Naive thymus-derived CD8-positive, alpha-beta T cell (primary cell): ENCODE measurements around the gene ANKRD34A. TPM values are rescaled to one million over a fixed set of nuclear protein-coding genes. Genes with fewer than 3 reads are reported as not detected.

Experiments used
- ATAC-seq, 2 donors: fragments of 150-1000 bp; cut with Tn5 transposase in 1 of 2; sonication (Bioruptor Pico), chemical (Tn5 transposase) in 1 of 2; 1 replicate in 1 of 2; 2 replicates in 1 of 2; pipeline ENCODE4 v1.10.0; 2021; ENCODE audit warnings: mild to moderate bottlenecking in 2 of 2, moderate library complexity in 2 of 2
- POLR2A ChIA-PET: fragments of 350-600 bp; sonication (Branson Sonifier 250); formaldehyde crosslinking; loops from one replicate; lab custom pipeline; 2021; ENCODE audit warnings: antibody characterized with exemption; lab: Charles Lee
- DNase-seq, 10 donors: peaks; one replicate each; pipeline versions ENCODE4 v3.0.0 to v3.0.0-alpha.2; 2020 to 2022
- H3K27ac Mint-ChIP-seq, 10 donors: one replicate each; pipeline ENCODE4 v1.8.0; 2020 to 2022; ENCODE audit warnings: mild to moderate bottlenecking in 10 of 10, mixed read lengths in 10 of 10, moderate library complexity in 4 of 10, inconsistent platforms in 1 of 10
- H3K27me3 Mint-ChIP-seq, 5 donors: one replicate each; pipeline ENCODE4 v1.8.0; 2021 to 2022; ENCODE audit warnings: mixed read lengths in 5 of 5
- H3K36me3 Mint-ChIP-seq, 3 donors: one replicate each; pipeline ENCODE4 v1.8.0; 2020 to 2022; ENCODE audit warnings: mixed read lengths in 3 of 3, mild to moderate bottlenecking in 2 of 3, inconsistent platforms in 1 of 3
- H3K4me1 Mint-ChIP-seq, 4 donors: one replicate each; pipeline ENCODE4 v1.8.0; 2021 to 2022; ENCODE audit warnings: mixed read lengths in 4 of 4
- H3K4me3 Mint-ChIP-seq, 10 donors: one replicate each; pipeline ENCODE4 v1.8.0; 2020 to 2022; ENCODE audit warnings: mild to moderate bottlenecking in 10 of 10, mixed read lengths in 10 of 10, moderate library complexity in 6 of 10, inconsistent platforms in 1 of 10
- H3K9me3 Mint-ChIP-seq, 9 donors: one replicate each; pipeline ENCODE4 v1.8.0; 2020 to 2022; ENCODE audit warnings: mixed read lengths in 9 of 9, mild to moderate bottlenecking in 3 of 9, inconsistent platforms in 1 of 9, moderate library complexity in 1 of 9
- polyA plus RNA-seq, 3 donors: library from polyadenylated mRNA; unstranded; fragments of 300-500 nt; fragmentation: Illumina TruSeq; gene quantifications; one replicate each; pipeline ENCODE4 v1.2.3, GENCODE V29; 2021
- total RNA-seq, 8 experiments: library from RNA in 2 of 8; stranded (reverse) in 2 of 8; gene quantifications; one replicate each; pipeline ENCODE4 v1.2.3 and lab custom pipeline; 2021 to 2026

The ANKRD34A gene
- total and polyA plus RNA-seq, 5 experiments from 2014 or later: 0.12 to 1.6 (median 0.38) TPM

DNA sequence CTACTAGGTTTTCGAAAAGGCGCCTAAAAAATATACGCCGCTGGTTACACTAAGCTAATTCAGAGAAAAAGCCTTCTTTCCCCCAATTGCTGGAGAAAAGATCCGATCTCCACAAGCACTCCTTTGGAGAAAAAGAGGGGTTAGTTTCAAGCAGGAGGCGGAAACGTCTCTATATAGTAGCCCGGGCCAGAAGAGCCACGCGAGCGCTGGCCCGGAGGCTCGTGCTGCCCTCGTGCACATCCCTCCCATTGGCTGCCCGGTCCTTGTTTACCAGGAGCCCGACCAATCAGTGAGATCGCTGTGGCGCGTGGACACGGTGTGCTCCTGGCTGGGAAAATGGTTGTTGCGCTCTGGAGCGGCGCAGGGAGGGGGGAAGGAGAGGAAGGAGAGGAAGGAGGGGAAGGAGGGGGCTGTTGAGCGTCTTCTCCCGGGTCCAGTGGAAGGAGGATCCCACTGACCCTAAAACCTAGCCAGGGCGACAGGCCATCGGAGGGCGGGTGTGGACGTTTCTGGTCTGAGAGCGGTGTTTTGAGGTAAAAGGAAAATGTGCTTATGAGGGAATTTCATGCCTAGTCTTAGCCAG is 32.1 kb upstream of the ANKRD34A start, which contains the start of gene TXNIP:
TSS of gene TXNIP (minus strand) at position 147 of the 583 bp plus-strand sequence. CDS start 313 bp downstream, outside the sequence.
- peak within 1 kb of the TSS; percentile 95 to 100 (median 99) for H3K27ac Mint-ChIP-seq
- H3K9me3 Mint-ChIP-seq: peaks cover 0 to 8% (median 0%) of the 10 kb centered on the region in 9 donors
- H3K36me3 Mint-ChIP-seq: peaks cover 45 to 50% (median 48%) of the 10 kb centered on the region in 3 donors

DNA sequence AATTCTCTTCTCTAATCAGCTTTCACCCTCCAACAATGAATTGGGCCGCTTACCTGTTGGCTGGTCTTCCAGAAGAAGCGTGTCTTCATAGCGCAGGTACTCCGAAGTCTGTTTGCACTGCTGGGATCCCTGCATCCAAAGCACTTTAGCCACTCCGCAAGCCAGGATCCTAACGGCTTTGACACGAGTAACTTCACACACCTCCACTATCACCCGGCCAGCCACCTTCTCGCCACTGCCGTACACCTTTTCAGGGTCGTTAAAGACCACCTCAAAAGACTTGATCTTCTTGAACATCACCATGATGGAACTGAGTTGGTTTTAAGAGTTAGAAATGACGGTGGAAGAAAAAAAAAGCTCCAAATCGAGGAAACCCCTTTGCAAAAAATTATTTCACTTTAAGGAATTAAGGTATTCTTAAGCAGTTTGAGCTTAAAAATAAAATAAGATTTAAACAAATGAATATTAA is 31.6 kb upstream of the ANKRD34A start:
- DNase-seq: no peak
- peaks cover 33 to 73% (median 52%) of the 10 kb centered on the region in 4 donors for H3K4me1 Mint-ChIP-seq
- peaks cover 0 to 8% (median 0%) of the 10 kb centered on the region in 9 donors for H3K9me3 Mint-ChIP-seq
- peak overlapping the region; percentile 91 to 100 (median 99) for H3K4me3 Mint-ChIP-seq
- ATAC-seq: no peak
- H3K27ac Mint-ChIP-seq: peak overlapping the region; percentile 95 to 100 (median 99)
- peaks cover 45 to 54% (median 48%) of the 10 kb centered on the region in 3 donors for H3K36me3 Mint-ChIP-seq
- H3K27me3 Mint-ChIP-seq: no peaks in the 10 kb centered on the region
- POLR2A ChIA-PET: interaction anchor here (1.0 to 30.6 kb wide), 11 partner anchors 5 to 151 kb away, joined by 3 to 1573 read pairs (median 39); partner anchors contain the start of genes ANKRD34A, LIX1L, NUDT17 and PEX11B

More for the DNA sequence above, 32.1 kb upstream of the ANKRD34A start, which contains the start of gene TXNIP:
- H3K4me1 Mint-ChIP-seq: peaks cover 31 to 72% (median 51%) of the 10 kb centered on the region in 4 donors
- DNase-seq (peak; percentile 88 to 98 (median 91)), ATAC-seq (peak; percentile 67 to 85)
- H3K4me3 Mint-ChIP-seq: peak within 1 kb of the TSS; percentile 91 to 100 (median 99)
- POLR2A ChIA-PET: interaction anchor here (1.0 to 30.6 kb wide), 12 partner anchors 4 to 173 kb away, joined by 3 to 1573 read pairs (median 32); partner anchors contain the start of genes ANKRD34A, LIX1L, NUDT17 and PEX11B
- no peaks in the 10 kb centered on the region for H3K27me3 Mint-ChIP-seq

DNA sequence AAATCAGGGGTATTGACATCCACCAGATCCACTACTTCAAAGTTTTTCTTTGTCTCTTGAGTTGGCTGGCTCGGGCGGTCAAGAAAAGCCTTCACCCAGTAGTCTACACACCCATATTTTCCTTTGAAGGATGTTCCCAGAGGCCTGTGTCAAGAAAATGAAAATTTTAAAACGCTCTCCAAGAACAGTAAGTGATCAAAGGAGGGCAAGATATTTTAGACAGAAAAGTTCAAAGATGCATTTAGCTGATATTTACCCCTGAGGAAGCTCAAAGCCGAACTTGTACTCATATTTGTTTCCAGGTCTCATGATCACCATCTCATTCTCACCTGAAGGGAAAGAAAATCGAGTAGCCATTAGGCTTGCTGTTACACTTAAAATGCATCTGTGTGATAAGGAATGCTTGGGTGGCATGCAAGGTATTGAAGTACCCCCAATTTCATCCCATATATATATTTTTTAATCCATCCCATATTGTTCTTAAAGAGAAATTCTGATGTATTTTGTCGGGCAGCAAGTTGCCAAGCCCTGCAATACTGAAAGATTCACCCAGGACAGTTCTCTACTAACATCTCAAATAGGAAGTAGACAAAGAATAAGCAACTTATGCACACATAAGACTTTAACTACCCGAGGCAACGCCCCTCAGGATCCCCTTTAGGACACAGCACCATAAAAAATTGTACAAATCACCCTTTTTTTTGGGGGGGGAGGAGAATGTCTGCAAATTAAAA is 30.9 kb upstream of the ANKRD34A start:
- POLR2A ChIA-PET: interaction anchor here (1.8 to 30.6 kb wide), 8 partner anchors 5 to 137 kb away, joined by 8 to 1573 read pairs (median 66); partner anchors contain the start of genes ANKRD34A, LIX1L, PEX11B and PIAS3
- DNase-seq (no peak), ATAC-seq (no peak)
- peaks cover 0 to 8% (median 0%) of the 10 kb centered on the region in 9 donors for H3K9me3 Mint-ChIP-seq
- H3K4me3 Mint-ChIP-seq: peak overlapping the region; percentile 91 to 100 (median 99)
- peaks cover 36 to 76% (median 58%) of the 10 kb centered on the region in 4 donors for H3K4me1 Mint-ChIP-seq
- H3K27me3 Mint-ChIP-seq: no peaks in the 10 kb centered on the region
- peak overlapping the region; percentile 95 to 100 (median 99) for H3K27ac Mint-ChIP-seq
- H3K36me3 Mint-ChIP-seq: peaks cover 45 to 54% (median 50%) of the 10 kb centered on the region in 3 donors

DNA sequence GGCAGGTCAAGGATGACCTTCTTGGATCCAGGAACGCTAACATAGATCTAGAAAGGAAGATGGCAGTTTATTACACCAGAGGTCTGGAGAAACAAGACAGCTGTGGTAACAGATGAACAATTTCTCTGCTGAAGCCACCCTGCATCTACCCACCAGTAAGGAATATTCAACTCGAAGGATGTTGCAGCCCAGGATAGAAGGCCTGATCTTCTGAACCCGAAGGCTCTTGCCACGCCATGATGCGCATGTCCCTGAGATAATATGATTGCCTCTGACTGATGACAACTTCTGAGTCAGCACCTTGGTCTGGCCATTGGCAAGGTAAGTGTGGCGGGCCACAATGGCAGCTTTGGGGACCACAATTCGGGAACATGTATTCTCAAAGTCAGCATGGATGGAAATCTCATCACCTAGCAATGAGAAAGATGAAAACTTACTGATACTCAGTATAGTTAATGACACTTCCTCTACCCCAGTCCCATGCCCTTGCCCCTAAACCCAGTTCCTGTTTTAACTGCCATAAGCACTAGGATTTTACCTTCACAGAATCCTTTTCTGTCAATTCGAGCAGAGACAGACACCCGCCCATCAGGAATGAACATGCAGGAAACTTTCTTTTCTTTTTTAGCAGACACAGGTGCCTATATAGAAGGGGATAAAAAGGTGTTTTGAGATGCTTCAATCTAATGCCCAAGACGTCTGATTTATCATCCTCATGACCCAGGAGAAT is 30.2 kb upstream of the ANKRD34A start:
- no peaks in the 10 kb centered on the region for H3K27me3 Mint-ChIP-seq
- ATAC-seq (no peak), DNase-seq (peak in 2 of 10 donors; percentile 33)
- peak overlapping the region; percentile 90 to 100 (median 99) for H3K27ac Mint-ChIP-seq
- POLR2A ChIA-PET: interaction anchor here (0.5 to 30.6 kb wide), 9 partner anchors 6 to 134 kb away, joined by 5 to 1573 read pairs (median 49); partner anchors contain the start of genes ANKRD34A, LIX1L, PEX11B and POLR3GL
- peaks cover 45 to 54% (median 50%) of the 10 kb centered on the region in 3 donors for H3K36me3 Mint-ChIP-seq
- peaks cover 0 to 8% (median 0%) of the 10 kb centered on the region in 9 donors for H3K9me3 Mint-ChIP-seq
- peak overlapping the region; percentile 91 to 100 (median 99) for H3K4me3 Mint-ChIP-seq
- H3K4me1 Mint-ChIP-seq: peaks cover 33 to 75% (median 55%) of the 10 kb centered on the region in 4 donors

DNA sequence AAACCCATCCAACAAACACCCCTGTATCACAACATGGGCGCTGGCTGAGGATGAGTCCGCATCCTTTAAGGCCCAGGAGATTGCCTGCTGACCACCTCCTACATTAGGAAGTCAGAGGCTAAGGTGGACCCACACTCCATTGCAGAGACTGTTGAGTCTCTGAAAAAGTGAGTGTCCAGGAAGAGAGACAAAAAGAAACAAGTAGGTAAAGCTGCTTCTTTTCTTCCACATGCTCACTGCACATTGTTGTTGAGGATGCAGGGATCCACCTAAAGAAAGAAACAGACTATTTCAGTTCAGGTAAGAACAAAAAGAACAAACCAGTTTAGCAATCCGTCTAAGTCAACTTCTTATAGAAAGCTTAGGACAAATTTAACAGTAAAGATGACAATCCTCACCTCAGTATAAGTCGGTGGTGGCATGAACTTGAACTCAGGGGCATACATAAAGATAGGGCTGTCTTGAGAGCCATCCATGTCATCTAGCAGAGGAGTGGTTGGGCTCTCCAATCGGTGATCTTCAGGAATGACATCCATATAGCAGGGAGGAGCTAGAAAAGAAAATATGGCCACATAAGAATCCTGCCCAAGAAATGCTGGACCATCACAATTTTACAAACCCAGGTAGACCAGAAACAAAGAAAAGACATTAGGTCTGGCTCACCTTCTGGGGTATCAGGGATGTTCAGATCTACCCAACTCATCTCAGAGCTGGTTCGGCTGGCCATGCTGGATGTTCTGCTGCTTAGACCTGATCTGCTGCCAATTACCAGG is 29.4 kb upstream of the ANKRD34A start:
- DNase-seq: no peak
- ATAC-seq: no peak
- Mint-ChIP-seq H3K9me3 (peaks cover 0 to 8% (median 0%) of the 10 kb centered on the region in 9 donors), H3K36me3 (peaks cover 45 to 54% (median 50%) of the 10 kb centered on the region in 3 donors), H3K4me1 (peaks cover 29 to 72% (median 53%) of the 10 kb centered on the region in 4 donors), H3K4me3 (peak overlapping the region; percentile 91 to 100 (median 99)), H3K27ac (peak overlapping the region; percentile 90 to 100 (median 99)), H3K27me3 (no peaks in the 10 kb centered on the region)
- POLR2A ChIA-PET: interaction anchor here (0.5 to 30.6 kb wide), 9 partner anchors 7 to 136 kb away, joined by 4 to 1573 read pairs (median 49); partner anchors contain the start of genes ANKRD34A, LIX1L, PEX11B and PIAS3

DNA sequence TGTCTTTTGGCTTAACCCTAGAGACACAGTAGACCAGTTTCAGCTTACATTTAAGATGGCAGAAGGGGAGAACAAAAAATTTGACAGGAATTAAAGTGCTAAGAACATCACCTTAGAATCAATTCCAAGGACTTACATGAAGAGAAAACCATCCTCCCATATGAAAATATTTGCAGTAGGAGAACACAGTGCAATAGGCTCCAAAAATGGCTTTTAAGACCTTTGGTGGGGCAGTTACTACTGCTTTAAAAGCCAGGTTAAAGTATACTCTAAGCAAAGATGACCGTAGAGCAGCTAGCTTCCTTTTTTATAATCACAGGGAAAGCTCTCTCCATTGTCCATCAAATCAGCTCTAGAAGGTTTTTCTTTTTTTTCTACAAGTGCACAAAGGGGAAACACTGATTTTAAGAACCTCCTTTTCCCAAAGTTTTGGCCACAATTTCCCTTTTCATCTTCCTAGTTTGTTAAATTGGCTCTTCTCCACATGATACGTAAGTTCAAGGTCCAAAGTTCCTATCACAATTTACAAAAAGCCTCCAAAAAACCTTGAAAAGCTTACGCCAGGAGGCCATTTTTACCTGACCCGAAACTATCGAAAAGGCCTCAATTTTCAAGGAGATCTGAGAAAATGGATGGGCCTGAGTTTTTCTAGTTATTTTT is 28.7 kb upstream of the ANKRD34A start:
- Mint-ChIP-seq H3K9me3 (peaks cover 0 to 8% (median 0%) of the 10 kb centered on the region in 9 donors), H3K27me3 (no peaks in the 10 kb centered on the region), H3K4me1 (peaks cover 33 to 72% (median 54%) of the 10 kb centered on the region in 4 donors), H3K36me3 (peaks cover 45 to 54% (median 50%) of the 10 kb centered on the region in 3 donors), H3K27ac (peak overlapping the region; percentile 90 to 100 (median 99)), H3K4me3 (peak overlapping the region; percentile 91 to 100 (median 99))
- POLR2A ChIA-PET: interaction anchor here (0.7 to 30.6 kb wide), 8 partner anchors 6 to 135 kb away, joined by 3 to 1573 read pairs (median 54); partner anchors contain the start of genes ANKRD34A, LIX1L, PEX11B and PIAS3
- DNase-seq (no peak), ATAC-seq (no peak)

DNA sequence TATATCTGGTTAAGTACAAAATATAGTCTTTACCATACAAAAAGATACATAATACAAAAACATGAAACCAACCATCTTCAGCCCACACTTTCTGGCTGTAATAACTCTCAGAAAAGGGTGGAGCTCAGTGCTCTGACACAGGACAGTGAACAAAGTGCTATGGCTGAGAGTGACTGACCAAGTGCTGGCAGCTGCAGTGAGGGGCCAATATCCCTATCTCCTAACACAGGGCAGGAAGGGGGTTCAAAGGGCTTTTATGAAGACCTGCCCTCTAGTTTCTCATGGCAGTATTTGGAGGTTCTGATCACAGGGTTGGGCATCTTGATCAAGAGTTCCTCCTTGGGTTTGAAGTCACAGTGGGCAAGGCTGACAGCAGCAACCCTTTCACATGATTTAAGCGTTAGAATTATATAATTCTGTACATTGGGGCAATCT is 28.1 kb upstream of the ANKRD34A start:
- H3K36me3 Mint-ChIP-seq: peaks cover 45 to 54% (median 50%) of the 10 kb centered on the region in 3 donors
- no peak for ATAC-seq
- H3K9me3 Mint-ChIP-seq: peaks cover 0 to 8% (median 0%) of the 10 kb centered on the region in 9 donors
- peak overlapping the region; percentile 91 to 100 (median 99) for H3K4me3 Mint-ChIP-seq
- POLR2A ChIA-PET: interaction anchor here (0.7 to 30.6 kb wide), 7 partner anchors 5 to 134 kb away, joined by 3 to 1573 read pairs (median 83); partner anchors contain the start of genes ANKRD34A, LIX1L, PEX11B and PIAS3
- peaks cover 33 to 72% (median 56%) of the 10 kb centered on the region in 4 donors for H3K4me1 Mint-ChIP-seq
- no peaks in the 10 kb centered on the region for H3K27me3 Mint-ChIP-seq
- DNase-seq: no peak
- peak overlapping the region; percentile 79 to 99 (median 98) for H3K27ac Mint-ChIP-seq

DNA sequence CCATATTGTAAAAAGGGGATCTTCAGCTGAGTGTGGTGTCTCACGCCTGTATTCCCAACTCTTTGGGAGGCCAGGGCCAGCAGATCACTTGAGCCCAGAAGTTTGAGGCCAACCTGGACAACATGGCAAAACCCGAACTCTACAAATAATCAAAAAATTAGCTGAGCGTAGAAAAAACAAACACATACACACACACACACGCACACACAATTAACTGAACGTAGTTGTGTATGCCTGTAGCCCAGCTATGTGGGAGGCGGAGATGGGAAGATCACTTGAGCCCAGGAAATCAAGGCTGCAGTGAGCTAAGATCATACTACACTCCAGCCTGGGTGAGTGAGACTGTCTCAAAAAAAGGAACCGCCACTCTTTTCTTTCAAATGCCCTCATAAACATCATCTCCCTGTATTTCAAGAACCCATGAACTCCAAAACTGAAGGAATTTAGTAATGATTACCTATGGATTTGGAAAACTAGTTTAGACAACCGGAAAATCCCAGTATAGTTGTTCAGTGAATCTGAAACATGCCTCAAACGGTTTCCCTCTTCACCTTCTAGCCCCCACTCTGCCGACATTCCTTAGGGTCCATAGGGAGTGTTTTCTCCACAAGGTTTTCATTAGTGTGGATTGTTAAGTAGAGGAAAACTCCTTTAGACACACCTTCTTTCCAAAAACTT is 27.5 kb upstream of the ANKRD34A start:
- H3K36me3 Mint-ChIP-seq: peaks cover 45 to 54% (median 50%) of the 10 kb centered on the region in 3 donors
- no peak for ATAC-seq
- POLR2A ChIA-PET: interaction anchor here (0.7 to 30.6 kb wide), 6 partner anchors 5 to 134 kb away, joined by 4 to 1573 read pairs (median 239); partner anchors contain the start of genes ANKRD34A, LIX1L, PIAS3 and POLR3GL

DNA sequence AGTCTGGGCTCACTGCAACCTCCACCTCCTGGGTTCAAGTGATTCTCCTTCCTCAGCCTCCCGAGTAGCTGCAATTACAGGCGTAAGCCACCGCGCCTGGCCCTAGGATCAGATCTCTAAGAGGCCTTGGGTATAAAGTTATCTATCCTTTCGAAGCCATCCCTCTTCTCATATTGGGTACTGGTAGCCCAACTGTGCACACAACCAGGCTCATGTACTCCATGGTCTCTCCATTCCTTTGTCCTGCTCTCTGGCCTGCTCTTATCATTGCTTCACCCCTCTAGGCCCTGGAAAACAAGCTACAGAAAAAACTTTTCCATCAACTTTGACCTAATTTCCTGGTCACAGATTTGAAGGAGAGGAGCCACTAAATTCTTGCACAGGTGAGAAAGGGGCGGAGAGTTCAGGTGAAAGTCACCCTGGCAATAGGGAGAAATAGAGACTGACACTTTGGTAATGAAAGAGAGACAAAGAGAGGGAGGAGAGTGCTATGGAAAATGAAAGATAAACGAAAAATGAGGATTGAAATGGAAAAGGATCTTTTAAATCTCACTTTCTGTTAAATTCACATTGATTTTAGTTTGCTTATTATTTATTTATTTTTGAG is 26.0 kb upstream of the ANKRD34A start:
- Mint-ChIP-seq H3K4me1 (peaks cover 36 to 83% (median 69%) of the 10 kb centered on the region in 4 donors), H3K4me3 (peak overlapping the region in 8 of 10 donors; percentile 29 to 99 (median 77))
- DNase-seq: no peak

More for the DNA sequence above, 27.5 kb upstream of the ANKRD34A start:
- H3K27me3 Mint-ChIP-seq: no peaks in the 10 kb centered on the region
- peak overlapping the region; percentile 91 to 100 (median 99) for H3K4me3 Mint-ChIP-seq
- H3K27ac Mint-ChIP-seq: peak overlapping the region; percentile 44 to 99 (median 92)
- H3K4me1 Mint-ChIP-seq: peaks cover 32 to 70% (median 56%) of the 10 kb centered on the region in 4 donors
- H3K9me3 Mint-ChIP-seq: peaks cover 0 to 7% (median 0%) of the 10 kb centered on the region in 9 donors
- no peak for DNase-seq

More for the DNA sequence above, 26.0 kb upstream of the ANKRD34A start:
- H3K27ac Mint-ChIP-seq: peak overlapping the region in 9 of 10 donors; percentile 20 to 96 (median 89)
- peaks cover 33 to 43% (median 40%) of the 10 kb centered on the region in 3 donors for H3K36me3 Mint-ChIP-seq
- POLR2A ChIA-PET: interaction anchor here (1.5 to 30.6 kb wide), 5 partner anchors 3 to 63 kb away, joined by 6 to 1573 read pairs (median 462); partner anchors contain the start of genes ANKRD34A, LIX1L, POLR3GL and RBM8A
- H3K27me3 Mint-ChIP-seq: no peaks in the 10 kb centered on the region
- H3K9me3 Mint-ChIP-seq: peaks cover 0 to 4% (median 0%) of the 10 kb centered on the region in 9 donors
- ATAC-seq: peak in 1 of 2 donors; percentile 4
